ENCODE data around the gene EDN2.

The EDN2 gene

DNA sequence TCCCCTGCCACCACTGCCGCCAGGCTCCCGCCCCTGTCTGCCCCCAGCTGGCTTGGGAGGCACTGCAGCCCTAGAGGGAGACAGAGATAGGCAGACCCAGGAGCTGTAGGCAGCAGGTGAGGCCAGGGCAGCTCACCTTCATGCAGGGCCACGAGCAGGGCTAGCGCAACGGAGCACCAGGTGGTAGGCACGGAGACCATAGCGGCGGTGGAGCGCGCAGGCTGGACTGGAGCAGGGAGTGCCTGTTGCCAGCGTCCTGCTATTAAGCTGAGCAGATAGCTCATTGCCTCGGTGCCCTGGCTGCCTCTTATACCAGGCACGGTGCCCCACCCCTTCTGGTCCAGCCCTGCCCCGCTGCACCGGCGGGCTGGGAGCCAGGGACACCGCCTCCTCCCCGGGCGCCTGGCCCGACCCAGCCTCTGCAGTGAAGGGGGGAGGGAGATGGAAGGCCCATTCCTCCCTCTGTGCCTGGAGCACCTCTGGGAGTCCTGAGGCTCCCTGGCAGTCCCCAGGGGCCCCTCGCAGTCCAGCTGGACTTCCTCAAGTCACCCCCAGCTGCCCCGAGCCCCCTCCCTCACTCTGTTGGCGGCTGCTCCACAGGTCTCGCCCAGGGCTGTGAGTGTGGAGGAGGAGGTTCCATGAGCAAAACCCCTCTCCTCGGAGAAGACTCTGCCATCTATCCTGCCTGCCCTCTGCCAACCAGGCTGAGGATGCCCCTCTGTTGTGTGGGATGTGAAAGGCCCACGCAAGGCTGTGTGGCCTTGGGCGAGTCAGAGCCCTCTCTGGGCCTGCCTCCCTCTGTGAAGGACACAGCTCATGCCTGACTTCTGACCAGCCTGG is at the start of gene EDN2:
Gene EDN2 (minus strand): TSS at position 282 of the 840 bp plus-strand sequence. CDS start 82 bp downstream, at position 200.
- DNase-seq: no peak

DNA sequence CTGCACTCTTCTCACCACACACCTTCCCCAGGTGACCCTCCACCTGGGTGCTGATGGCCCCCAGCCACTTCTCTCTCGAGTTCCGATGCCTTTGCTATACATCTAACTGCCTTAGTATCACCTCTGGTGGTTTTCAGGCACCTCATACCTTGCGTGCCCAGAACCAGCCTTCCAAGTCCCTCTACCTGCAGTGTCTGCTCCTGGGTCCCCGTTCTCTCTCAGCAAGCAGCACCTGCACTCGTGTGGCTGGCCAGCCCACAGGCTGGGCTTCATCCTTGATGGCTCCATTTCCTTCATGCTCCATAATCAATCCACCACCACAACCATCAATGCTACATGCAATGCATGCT is 49.2 kb upstream of the EDN2 start:
- no peak for DNase-seq

- no peak for DNase-seq
Measured at GRCh38 chr1:41533016-41533730, 48.7 kb upstream of the EDN2 start.

DNA sequence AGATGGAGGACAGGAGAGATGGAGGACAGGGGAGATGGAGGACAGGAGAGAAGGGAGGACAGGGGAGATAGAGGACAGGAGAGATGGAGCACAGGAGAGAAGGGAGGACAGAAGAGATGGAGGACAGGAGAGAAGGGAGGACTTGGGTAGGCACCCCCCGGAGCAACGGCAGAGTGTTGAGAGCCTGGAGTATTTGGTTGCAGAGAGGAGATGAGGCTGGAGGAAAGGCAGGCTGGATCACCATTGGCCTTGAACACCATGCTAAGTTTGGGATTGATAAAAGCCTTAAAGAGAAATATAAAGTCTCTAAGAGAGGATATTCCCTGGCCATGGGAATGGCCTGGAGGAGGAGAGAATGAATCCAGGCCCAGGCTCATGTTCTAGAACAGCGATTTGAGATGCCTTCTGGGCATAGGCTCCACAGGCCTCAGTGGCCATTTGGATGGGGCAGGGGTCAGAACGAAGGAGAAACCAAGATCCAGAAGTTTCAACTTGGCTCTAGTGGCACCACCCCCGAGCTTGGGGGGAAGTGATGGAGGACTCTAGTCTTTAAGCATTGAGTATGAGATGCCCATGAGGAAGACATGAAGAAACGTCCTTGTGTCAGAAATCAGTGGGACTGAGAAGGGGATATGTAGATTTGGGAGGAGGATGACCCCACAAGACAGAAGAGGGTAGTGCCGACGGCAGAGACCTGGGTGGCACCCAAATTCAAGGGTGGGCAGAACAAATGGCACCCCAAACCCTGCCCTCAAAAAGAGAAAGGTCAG is 47.9 kb upstream of the EDN2 start:
- no peak for DNase-seq

- no peak for DNase-seq
Measured at GRCh38 chr1:41530411-41530810, 45.9 kb upstream of the EDN2 start.

DNA sequence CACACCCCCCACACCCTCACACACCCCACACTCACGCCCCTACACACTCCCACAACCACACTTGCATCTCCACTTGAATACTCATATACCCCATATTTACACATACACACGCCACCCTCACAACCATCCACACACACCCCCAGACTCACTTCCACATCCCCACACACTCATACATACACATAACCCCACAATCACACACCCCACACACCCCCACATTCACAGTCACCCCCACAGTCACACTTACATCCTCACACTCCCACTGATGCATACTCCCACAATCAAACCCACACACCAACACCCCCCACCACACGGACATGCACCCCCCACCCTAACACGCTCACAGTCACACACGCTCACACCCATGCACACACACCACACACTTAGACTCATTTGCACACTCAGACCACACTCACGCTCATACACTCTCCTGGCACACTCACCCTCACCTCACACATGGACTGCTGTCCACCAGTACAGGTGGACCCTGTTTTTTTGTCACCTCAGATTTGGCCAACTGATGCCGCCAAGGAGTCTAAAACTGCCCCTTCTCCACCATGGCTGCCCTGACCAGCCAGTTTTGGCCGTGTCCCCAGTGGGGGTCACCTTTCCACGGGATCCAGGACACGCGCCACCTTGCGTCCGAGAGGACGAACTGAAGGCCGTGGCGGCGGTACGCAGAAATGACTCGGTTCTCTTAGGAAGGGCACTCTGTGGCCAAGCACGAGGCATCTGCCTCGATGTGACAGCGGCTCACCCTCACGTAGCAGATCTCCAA is 45.3 kb upstream of the EDN2 start:
- DNase-seq: no peak

DNA sequence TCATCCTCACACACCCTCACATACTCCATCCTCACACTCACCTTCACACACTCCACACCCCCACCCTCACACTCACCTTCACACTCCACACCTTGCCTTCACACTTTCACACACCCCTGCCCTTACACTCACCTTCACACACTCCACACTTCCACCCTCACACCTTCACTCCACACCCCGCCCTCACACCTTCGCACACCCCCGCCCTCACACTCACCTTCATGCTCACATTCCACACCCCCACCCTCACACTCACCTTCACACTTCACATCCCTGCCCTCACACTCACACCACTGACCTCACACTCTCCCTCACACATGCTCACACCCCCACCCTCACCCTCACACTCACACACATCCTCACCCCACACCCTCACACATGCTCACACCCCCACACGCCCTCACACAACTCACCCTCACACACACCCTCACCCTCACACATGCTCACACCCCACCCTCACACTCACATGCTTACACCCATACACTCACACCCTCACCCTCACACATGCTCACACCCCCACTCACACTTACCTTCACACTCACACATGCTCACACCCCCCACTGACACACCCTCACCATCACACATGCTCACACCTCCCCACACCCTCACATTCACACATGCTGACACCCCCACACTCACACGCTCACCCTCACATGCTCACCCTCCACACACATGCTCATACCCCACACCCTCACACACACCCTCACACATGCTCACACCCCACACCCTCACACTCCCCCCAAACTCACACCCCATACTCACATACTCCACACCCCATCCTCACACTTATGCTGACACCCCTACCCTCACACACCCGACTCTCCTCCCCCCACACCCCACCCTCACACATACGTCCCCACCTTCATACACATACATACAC is 44.5 kb upstream of the EDN2 start:
- DNase-seq: no peak

DNA sequence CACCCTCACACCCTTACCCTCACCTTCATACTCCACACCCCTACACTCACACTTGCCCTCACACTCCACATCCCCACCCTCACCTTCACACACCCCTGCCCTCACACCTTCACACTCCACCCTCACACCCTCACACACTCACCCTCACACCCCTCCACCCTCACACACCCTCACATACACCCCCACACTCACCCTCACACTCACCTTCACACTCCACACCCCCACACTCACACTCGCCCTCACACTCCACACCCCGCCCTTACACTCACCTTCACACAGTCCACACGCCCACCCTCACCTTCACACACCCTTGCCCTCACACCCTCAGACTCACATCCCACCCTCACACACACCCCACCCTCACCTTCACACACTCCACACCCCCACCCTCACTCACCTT is 43.6 kb upstream of the EDN2 start:
- DNase-seq: no peak

DNA sequence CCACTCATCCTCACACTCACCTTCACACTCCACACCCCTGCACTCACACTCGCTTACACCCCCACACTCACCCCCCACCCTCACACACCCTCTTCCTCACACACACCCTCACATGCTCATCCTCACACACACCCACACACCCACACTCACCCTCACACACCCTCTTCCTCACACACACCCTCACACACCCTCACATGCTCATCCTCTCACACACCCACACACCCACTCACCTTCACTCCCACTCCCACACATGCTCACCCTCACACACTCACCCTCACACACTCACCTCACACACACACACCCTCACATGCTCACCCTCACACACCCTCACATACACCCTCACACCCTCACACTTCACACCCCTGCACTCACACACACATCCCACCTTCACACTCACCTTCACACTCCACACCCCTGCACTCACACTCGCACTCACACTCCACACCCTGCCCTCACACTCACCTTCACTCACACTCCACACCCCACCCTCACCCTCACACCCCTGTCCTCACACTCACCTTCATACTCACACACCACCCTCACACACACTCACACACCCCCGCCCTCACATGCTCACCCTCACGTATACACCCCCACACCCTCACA is 42.6 kb upstream of the EDN2 start:
- DNase-seq: no peak

DNA sequence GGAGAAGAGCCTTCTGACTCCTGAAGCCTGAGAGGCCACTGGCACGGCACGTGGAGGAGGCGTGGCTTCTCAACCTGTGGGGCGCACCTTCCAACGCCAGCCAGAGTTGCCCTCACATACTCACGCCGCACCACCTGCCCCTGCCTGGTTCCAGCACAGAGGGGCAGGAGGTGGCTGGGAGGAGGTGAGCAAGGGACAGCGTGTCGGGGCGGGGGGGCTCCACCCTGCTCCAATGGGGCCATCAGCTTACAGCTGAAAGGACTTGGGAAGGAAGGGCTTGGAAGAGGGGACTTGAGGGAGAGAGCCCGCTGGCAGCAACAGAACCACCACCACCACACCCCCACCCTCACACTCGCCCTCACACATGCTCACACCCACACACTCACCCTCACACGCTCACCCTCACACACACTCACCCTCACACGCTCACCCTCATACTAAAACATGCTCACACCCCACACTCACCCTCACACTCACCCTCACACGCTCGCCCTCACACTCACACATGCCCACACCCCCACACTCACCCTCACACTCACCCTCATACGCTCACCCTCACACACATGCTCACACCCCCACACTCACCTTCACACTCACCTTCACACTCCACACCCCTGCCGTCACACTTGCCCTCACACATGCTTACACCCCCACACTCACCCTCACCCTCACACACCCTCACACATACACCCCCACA is 41.6 kb upstream of the EDN2 start:
- no peak for DNase-seq

DNA sequence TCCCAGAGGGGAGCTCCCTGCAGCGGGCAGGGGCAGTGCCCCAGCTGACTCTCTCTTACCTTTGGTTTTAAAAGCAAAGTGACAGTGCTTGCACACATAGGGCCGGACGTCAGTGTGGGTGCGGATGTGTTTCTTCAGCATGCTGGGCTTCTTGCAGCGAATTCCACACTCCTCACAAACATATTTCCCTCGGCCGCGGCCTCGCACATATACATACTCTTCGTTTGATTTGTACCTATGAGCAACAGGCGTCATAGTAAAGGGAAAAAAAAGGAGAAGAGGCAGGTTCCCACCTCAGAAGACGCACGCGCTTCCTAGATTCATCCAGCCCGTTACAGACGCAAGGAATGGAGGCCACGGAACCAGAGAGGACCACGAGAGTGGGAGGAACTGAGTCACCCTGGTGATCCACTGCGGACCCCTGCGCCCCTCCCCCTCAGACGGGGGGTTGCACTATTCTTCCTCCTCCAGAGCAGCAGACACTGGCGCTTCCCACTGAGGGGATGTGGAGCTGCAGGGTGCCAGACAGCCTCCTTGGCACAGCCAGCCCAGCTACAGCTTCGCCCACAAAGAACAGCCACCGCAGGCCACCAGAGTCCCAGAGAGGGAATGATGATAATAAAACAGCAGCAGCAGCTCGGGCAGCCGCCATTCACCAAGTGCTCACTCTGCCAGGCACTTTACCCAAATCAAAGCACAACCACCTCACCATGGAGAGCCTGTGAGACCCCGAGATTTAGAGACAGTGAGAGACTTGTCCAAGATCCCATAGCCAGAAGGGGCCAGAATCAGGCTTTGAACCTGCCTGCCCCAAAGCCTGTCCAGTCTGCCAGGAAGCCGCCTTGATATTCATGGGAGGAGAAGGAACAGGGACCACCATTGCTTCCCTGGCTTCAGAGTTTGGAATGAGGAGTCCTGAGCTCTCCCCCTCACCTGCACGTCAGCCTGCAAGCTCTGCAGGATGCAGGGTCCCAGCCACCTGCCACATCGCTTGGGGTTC is 40.5 kb upstream of the EDN2 start:
- no peak for DNase-seq

DNA sequence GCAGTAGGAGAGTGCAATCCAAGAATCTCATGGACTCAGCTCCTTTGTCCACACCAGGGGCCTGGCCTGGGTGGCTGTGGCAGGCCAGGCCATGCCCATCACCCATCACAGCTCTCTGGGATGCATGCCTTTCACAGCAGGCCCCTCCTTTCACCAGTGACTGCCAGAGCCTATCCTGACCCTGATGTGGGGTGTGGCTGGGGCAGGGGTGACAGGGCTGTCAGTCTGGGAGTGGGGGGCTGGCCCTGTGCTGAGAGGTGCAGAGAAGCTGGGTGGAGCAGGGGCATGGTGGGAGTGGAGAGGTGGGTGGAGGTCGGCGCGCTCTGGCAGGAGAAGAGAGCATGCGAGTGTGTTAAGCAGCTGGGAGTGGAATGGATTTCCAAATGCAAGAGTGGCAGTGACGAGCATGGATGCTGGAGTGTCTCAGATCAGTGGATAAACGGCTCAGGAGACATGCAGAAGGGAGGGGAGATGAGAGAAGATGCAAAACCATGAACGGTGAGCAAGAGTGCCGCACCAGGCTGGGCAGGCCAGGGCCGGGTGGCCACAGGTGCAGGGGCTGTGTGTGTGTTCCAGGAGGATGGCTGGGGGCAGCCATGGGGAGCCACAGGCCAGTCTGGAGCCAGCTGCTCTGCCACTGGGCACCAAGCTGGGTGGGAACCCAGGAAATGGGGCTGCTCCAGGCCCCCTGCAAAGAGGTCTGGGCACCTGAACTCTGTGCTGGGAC is 39.6 kb upstream of the EDN2 start:
- DNase-seq: no peak

GRCh38 chr1:41523071-41523470 is 38.6 kb upstream of the EDN2 start:
- DNase-seq: no peak

- DNase-seq: no peak
Measured at GRCh38 chr1:41521766-41522165, 37.3 kb upstream of the EDN2 start.

DNA sequence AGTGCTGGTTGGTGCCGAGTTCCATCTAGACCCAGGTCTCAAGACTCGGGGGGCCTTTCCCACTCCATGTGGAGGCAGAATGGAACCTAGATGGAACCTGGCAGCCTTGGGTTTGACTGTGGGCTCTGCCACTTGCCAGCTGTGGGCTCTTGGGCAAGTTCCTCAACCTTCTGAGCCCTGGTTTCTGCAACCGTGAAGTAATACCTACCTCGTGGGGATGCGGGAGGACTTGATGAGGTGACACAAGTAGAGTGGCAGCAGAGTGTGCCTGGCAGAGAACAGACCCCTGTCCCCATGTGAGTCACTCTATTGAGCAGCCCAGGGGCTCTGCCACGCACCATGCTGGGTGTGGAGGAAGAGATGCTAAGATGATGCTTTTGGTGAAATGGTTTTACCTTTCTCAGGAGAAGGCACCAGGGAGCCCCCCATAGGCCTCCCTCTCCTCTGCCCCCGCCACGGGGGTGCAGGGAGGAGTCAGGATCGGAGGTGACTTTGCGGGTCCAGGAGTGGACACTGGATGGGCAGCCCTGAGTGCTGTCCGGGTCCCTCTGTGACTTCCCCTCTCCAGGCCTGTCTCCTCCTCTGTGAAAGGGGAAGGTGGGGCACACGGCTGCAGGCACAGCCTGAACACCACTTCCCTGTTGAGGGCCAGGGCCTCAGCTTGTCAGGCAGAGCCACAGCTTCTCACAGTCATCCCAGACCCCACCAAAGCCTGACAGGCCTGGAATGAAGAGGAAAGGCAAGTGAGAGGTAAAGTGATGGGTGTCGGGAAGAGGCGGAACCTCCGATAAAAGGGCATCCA is 36.7 kb upstream of the EDN2 start:
- no peak for DNase-seq

- no peak for DNase-seq
Measured at GRCh38 chr1:41519667-41520066, 35.2 kb upstream of the EDN2 start.

DNA sequence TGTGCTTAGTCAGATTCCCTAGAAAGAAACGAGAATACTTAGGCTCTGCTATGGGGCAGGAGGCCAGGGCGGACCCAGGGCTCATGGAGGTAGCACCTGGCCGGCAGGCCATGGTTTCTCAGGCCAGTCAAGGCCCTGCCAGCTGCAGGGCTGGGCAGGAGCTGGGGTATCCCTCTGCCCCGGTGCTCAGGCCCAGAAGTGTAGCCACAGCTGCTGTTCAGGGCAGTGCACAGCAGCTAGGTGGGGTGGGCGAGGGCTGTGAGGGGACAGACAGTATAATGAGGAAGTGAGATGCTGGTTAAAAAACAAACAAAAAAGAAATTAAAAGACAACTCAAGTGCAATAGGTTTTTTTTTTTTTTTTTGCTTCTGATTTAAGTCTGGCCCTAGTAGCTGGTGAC is 34.0 kb upstream of the EDN2 start:
- DNase-seq: no peak

GRCh38 chr1:41517062-41517438 is 32.6 kb upstream of the EDN2 start:
- no peak for DNase-seq
